GM21367 (cell line): ENCODE data around the gene CPLX4.
"Not testable (repeated sequence)": the region's sequence is repeated elsewhere in the genome, so short reads cannot be mapped to it uniquely, and the experiment has no call there.

ENCODE experiments used
- ATAC-seq: cut with Tn5 transposase; IDR thresholded peaks from one replicate; pipeline ENCODE4 v1.9.1; 2021; ENCODE audit not compliant: unreplicated experiment

CPLX4 gene

GRCh38 chr18:59271606-59272220, 46.7 kb downstream of the CPLX4 start:
- ATAC-seq, result no peak

GRCh38 chr18:59270689-59271257, 47.7 kb downstream of the CPLX4 start:
- ATAC-seq, result no peak

GRCh38 chr18:59269563-59270119, 48.8 kb downstream of the CPLX4 start:
- ATAC-seq, result no peak

DNA sequence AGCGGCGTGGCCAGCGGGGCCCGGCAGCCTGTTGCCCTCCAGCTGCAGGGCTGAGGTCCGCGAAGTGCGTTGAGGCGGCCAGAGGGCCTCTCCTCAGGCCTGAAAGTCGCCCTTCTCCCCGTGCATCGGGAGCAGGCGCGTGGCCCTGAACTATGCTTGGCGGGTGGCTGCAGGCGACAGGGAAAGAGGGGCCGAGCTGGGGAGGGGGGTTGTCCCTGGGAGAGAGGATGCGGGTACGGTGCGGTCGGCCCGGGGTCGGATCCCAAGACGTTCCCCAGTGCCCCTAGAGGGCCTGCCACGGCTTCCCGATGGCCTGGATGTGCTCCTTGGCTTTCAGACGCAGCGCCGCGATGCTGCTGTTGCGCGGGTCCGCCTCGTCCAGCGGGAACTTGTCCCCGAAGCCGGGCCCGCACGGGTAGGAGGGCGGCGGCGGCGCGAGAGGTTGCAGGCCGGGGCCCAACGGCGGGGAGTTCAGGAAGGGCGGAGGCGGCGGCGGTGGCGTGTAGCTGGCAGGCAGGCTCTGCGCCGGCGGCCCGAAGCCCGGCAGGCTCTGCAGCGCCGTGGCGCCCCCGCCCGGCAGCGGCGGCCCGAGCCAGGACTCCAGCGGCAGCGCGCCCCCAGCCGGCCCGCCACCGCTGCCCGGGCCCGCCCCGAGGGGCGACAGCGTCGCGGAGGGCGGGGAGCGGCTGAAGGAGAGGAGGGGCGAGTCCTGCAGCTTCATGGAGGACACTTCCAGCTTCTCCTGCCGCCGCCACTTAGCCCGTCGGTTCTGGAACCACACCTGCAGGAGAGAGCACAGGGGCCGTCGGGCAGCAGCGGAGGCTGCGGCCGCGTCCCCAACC, 49.5 kb downstream of the CPLX4 start:
- peak; percentile 48 for ATAC-seq

- ATAC-seq, result no peak
These were observed 50.2 kb downstream of the CPLX4 start for GRCh38 chr18:59268127-59268720.

GRCh38 chr18:59267503-59268126, 50.8 kb downstream of the CPLX4 start:
- no peak for ATAC-seq

GRCh38 chr18:59266886-59267502, 51.5 kb downstream of the CPLX4 start:
- ATAC-seq, result no peak

GRCh38 chr18:59266459-59266858, 52.0 kb downstream of the CPLX4 start:
- ATAC-seq, result no peak

DNA sequence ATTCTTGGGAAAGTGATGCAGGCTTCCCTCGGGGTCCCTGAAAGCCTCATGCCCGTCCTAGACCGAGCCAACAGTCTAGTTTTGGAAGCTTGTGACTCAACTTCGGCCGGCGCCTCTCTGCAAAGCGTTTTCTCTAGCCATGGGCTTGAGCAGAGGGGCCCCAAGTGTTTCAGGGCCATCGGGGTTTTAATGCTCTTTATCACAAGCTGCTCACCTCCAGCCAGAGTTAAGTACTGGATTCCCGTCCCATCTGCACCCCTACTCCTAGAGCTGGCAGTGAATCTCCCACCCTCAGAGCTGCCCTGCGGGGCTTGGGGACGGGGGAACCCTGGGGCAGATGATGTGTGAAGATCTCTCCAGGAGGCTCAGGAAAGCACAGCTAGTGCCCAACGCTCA, 52.5 kb downstream of the CPLX4 start:
- no peak for ATAC-seq

DNA sequence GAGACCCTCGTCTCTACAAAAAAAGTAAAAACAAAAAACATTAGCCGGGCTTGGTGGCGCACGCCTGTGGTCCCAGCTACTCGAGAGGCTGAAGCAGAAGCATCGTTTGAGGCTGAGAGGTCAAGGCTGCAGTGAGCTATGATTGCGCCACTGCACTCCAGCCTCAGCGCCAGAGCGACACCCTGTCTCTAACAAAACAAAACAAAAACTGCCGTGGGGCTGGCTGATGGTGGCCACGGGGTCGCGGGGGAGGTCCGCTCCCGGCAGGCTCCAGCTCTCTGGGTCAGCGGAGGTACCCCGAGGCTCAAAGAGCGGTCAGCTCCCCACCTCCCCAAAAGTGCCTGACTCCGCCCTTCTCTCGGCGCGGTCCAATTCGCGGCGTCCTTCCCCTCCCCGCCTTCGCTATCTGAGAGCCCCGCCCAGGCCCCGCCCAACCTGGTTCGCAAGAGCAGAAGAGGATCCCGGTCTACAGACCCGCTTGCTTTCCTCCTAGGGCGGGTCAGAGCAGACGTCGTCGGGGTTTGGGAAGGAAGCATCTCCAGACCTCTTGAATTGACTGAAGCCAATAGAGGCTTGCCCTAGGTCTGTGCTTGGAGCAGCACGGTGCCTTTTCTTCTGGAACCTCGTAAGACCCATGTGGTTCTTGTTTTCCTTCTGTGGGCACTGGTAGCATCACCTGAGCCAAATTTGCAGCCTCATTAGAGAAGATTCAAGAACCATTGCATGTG, 53.0 kb downstream of the CPLX4 start:
- ATAC-seq, result no peak

DNA sequence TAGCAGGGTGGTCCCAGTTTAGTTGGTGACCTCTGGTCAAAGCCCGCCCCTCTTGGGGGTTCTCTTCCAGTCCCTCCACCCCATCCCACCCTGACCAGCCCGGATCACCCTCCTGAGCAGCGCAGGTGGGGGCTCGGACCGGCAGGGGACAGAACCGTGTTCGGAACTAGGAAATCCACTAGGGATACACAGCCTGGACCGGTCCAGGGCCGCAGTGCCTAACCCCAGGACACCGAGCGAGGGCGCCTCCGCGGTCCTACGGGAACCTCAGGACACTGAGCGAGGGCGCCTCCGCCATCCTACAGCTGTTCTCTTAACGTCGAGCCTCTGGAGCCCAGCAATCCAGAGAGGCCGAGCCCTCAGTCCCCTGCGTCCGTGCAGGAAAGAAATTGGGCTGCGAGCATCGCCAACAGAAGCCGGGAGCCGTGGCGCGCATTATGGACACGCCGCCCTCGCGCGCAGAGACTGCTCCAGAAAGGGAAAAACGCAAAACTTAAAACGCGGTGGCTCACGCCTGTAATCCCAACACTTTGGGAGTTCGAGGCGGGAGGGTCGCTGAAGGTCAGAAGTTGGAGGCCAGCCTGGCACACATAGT, 53.7 kb downstream of the CPLX4 start:
- no peak for ATAC-seq

DNA sequence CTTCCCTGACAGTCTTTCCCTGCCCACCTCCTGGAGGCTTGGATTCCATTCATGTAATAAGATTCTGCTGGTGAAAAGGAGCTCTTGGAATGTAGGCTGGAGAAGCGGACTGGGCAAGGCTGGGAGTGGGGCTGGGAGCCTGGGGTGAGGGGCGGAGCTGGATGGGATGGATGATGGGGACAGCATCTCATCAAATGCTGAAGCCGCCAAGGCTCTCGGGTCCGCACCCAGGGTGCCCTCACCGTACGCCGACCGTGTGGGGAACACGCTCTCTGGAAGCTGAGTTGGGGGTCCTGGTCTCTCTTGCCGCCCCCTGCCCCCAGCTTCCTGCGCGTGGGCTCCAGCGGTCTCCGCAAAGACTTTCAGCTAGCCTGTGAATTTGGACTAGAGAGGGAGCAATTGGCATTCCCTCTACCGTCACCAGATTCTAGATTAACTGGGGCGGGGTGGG, 54.3 kb downstream of the CPLX4 start:
- ATAC-seq, result no peak

DNA sequence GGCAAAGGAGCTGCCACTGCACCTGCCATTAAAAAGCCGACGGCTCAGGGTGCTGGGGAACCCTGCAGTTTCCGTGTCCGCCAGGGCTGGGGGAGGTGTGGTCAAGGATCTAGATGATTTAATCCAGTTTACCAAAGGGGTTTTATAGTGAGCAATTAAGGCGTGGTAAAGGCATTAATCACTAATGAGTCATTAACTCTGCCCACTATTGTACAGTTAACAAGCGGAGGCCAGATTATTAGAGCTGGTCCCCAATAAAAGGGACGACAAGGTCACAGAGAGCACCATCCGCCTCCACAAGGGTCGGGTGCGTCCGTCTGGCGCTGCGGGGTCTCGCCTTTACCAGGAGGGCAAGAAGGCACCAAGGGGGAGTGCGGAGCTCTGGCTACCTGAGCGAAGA, 54.8 kb downstream of the CPLX4 start:
- ATAC-seq, result no peak

GRCh38 chr18:59262243-59262642, 56.2 kb downstream of the CPLX4 start:
- ATAC-seq, result not testable (repeated sequence)

DNA sequence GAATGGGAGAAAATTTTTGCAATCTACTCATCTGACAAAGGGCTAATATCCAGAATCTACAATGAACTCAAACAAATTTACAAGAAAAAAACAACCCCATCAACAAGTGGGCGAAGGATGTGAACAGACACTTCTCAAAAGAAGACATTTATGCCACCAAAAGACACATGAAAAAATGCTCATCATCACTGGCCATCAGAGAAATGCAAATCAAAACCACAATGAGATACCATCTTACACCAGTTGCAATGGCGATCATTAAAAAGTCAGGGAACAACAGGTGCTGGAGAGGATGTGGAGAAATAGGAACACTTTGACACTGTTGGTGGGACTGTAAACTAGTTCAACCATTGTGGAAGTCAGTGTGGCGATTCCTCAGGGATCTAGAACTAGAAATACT, 56.6 kb downstream of the CPLX4 start:
- not testable (repeated sequence) for ATAC-seq

DNA sequence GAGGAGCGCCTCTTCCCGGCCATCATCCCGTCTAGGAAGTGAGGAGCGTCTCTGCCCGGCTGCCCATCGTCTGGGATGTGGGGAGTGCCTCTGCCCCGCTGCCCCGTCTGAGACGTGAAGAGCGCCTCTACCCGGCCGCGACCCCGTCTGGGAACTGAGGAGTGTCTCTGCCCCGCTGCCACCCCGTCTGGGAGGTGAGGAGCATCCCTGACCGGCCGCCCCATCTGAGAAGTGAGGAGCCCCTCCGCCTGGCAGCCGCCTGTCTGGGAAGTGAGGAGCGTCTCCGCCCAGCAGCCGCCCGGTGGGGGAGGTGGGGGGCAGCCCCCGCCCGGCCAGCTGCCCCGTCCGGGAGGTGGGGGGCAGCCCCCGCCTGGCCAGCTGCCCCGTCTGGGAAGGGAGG, 63.0 kb downstream of the CPLX4 start:
- ATAC-seq, result not testable (repeated sequence)

GRCh38 chr18:59249199-59249774, 69.2 kb downstream of the CPLX4 start:
- ATAC-seq, result no peak

- no peak for ATAC-seq
These were observed 71.7 kb downstream of the CPLX4 start for GRCh38 chr18:59246796-59247195.
